ENCODE results near the gene CCDC97.

The CCDC97 gene

DNA sequence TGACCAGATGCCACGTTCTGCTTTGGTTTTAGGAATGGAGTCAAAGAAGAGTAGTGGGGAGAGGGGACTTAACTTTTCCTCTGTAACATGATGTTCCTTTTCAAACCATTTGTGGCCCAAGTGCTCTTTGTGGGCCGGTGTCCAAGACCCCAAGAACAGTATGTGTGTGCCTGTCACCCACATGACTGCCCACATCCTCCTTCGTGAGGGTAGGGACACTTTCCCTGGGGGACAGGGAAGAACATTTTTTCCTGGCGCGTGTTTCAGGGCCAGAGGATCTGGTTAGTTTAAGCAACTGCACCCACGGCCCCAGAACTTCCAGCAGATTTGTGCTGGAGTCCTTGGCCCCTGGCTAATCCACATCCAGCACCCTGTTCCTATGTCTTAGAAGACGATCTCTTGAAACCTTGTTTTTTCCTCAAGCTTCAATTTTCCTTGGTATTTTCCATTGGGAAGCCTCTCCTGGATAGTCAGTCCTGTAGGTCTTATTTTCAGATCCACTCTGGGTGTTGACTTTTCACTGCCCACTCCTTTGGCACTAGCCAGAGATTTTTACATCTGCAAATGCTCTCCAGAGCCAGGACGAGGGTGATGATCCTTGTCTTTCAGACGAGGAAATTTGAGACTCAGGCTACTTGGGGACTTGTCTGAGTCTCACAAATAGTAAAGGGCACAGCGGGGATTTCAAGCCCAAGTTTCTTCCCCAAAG is 10.8 kb upstream of the CCDC97 start:
- DNase-seq, result no peak

DNA sequence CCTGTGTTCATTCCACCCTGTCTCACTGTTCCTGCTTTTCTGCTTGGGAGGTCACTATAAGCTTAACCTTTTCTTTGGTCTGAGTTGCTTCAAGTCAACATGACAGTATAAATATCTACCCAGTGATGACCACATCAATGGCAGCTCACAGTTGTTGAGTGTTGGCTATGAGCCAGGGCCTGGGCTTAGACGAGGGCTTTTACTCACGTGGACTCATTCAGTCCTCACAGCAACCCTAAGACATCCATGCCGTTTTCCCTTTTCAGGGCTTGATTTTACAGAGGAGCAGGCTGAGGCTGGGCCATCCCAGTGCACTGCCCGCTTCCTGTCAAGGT is 10.2 kb upstream of the CCDC97 start:
- DNase-seq, result no peak

DNA sequence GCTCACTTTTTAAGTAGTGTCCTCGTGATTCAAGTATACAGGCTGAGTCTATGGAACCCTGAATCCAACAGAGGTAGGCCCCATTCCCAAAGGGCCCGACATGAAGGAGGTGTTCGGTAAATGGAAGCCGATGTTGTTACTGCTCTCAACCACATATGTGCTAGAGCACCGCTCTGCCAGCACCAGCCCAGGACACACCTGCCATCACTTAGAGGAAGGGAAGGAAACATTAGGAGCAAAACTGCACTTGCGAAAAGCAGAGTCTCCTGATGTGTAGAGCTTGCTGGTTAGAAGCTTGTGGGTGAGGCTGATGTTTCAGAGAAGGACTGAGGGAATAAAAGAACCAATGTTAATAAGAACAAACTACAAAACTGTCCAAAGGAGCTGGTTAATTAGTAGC is 9.4 kb upstream of the CCDC97 start:
- DNase-seq, result no peak

GRCh38 chr19:41302624-41303351 is 7.2 kb upstream of the CCDC97 start:
- no peak for DNase-seq

DNA sequence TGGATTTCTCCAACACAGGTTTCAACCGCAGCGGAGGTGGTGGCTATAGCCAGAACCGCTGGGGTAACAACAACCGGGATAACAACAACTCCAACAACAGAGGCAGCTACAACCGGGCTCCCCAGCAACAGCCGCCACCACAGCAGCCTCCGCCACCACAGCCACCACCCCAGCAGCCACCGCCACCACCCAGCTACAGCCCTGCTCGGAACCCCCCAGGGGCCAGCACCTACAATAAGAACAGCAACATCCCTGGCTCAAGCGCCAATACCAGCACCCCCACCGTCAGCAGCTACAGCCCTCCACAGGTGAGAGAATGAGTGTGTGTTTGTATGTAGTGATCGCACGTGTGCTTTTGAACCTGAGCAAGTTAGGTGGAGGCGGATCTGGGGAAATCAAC is 6.0 kb upstream of the CCDC97 start:
- no peak for DNase-seq

DNA sequence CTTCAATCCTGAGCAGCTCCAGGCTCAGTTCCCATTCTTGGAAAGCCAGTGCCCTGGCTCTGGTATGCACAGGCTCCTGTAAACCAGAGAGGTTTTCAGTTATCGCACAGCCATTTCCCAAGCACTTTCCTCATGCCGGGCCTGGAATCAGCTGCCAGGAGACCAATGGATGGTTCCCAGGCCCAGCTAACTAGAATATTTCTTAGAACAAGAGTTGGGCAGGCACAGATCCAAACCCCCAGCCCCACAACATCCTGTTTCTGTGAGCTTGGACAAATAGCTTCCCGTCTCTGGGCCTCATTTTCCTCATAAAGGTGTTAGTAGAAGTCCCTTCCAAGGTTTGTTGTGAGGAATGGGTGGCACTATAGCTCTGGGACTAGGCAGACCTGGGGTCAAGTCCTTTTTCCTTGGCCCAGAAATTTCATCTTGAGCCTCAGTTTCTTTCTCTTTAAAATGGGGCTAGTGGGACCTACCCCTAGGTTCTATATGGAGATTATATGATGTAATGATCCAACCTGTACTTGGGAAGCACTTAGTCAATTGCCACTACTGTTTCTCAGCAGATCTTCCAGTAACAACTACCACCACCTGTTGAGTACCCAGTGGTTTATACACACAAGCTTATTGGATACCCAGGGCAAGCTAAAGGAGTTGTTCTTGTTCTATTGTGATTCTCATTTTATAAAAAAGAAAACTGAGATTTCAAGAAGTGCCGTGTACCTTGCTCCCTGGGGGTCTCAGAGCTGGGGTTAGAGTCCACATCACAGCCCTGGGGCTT is 5.1 kb upstream of the CCDC97 start:
- no peak for DNase-seq

DNA sequence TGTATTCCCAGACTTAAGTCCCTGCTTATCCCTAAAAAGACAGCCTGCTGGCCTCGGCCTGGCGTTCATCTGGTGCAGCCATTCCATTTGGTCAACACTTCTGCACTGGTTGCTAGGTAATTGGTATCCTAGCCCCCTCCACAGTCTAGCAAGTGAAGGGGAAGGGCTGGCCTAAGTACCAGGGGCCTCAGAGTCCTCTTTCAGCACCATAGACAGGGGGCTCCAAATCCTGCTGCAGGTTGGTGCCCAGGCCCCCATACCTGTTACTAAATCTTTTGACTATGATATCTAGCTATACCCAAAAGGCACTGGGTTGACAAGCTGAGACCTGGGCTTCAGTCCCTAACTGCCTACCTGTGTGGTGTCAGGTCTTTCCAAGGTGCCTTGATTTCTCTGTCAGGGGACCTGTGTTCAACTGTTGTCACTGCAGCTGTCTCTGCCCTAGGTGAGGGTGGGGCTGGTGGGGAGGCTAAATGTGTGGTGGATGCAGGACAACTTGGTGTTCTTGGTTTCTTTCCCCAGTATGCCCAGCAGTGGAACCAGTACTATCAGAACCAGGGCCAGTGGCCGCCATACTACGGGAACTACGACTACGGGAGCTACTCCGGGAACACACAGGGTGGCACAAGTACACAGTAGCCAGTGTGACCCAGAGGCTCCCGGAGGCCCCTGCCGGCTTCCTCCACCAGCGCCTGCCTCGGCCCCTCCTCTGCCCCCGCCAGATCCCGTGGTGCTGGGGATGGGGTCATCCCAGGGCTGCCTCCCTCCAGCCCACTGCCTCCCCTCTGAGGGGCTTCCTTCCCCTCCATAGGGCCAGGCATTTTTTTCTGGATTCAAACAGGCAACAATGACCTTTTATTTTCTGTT is 3.8 kb upstream of the CCDC97 start:
- no peak for DNase-seq

GRCh38 chr19:41307090-41307875 is 2.7 kb upstream of the CCDC97 start:
- no peak for DNase-seq

- no peak for DNase-seq
These were observed 2.0 kb upstream of the CCDC97 start for GRCh38 chr19:41307954-41308449.

GRCh38 chr19:41308450-41309179 is 1.4 kb upstream of the CCDC97 start:
- DNase-seq, result peak; percentile 76 to 93

- no peak for DNase-seq
These were observed 566 bp upstream of the CCDC97 start for GRCh38 chr19:41309180-41310032.

- no peak for DNase-seq
These were observed 1.1 kb downstream of the CCDC97 start for GRCh38 chr19:41311072-41311471.

GRCh38 chr19:41311613-41312012 is 1.6 kb downstream of the CCDC97 start:
- DNase-seq, result no peak

DNA sequence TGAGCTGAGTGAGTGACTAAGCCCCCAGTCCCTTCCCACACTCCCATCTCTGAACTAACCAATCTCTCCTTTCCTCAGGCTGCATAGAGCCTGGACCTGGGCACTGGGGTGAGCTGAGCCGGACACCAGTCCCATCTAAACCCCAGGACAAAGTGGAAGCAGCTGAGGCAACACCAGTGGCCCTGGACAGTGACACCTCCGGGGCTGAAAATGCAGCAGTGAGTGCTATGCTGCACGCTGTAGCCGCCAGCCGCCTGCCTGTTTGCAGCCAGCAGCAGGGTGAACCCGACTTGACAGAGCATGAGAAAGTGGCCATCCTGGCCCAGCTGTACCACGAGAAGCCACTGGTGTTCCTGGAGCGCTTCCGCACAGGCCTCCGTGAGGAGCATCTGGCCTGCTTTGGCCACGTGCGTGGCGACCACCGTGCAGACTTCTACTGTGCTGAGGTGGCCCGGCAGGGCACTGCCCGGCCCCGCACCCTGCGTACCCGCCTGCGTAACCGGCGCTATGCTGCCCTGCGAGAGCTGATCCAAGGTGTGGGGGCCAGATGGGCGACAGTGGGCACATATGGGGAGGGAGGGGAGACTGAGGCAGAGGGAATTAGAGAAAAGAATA is 6.4 kb downstream of the CCDC97 start:
- DNase-seq, result no peak

GRCh38 chr19:41318696-41319499 is 8.9 kb downstream of the CCDC97 start:
- DNase-seq, result no peak

GRCh38 chr19:41319500-41320184 is 9.7 kb downstream of the CCDC97 start:
- no peak for DNase-seq

DNA sequence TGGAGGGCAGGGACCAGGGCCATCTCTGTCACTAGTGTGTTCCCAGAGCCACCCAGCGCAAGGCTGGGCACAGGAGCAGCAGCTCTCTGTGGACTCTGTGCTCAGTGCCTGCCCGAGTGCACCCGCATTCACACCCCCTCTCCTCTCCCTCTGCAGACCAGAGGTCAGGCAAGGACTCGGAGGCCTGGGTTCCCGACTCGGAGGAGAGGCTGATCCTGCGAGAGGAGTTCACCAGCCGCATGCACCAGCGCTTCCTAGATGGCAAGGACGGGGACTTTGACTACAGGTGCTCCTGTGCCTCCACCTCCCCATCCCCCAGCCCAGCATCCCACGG is 10.2 kb downstream of the CCDC97 start:
- no peak for DNase-seq

- DNase-seq, result no peak
These were observed 10.6 kb downstream of the CCDC97 start for GRCh38 chr19:41320568-41320967.

All from NCI-H446 (cell line).